Fibroblast of the aortic adventitia (primary cell): ENCODE data around the gene EGR4. TPM values are rescaled to one million over a fixed set of nuclear protein-coding genes. Genes with fewer than 3 reads are reported as not detected.

Experiments
- DNase-seq: peaks from one replicate; pipeline ENCODE4 v3.0.0-alpha.2; 2010; ENCODE audit warnings: low read depth
- H3K4me3 ChIP-seq: 2 replicates; pipeline ENCODE4 v1.5.1; 2011; ENCODE audit warnings: low read depth, mild to moderate bottlenecking, control low read depth, low read length, moderate library complexity
- total RNA-seq: library from RNA; depleted of rRNA; stranded (reverse); fragments of >200 nt; gene quantifications from 2 replicates; pipeline ENCODE4 v1.2.3, GENCODE V29; 2012; ENCODE audit warnings: low replicate concordance
- TF ChIP-seq, protein P1 (sequence below): IDR thresholded peaks from 2 replicates; pipeline ENCODE4 v1.5.1; 2011; ENCODE audit warnings: mild to moderate bottlenecking, low read length, control low read depth, inconsistent platforms; ENCODE audit not compliant: insufficient read depth

EGR4 gene
- total RNA-seq, 1 donor = not detected

DNA sequence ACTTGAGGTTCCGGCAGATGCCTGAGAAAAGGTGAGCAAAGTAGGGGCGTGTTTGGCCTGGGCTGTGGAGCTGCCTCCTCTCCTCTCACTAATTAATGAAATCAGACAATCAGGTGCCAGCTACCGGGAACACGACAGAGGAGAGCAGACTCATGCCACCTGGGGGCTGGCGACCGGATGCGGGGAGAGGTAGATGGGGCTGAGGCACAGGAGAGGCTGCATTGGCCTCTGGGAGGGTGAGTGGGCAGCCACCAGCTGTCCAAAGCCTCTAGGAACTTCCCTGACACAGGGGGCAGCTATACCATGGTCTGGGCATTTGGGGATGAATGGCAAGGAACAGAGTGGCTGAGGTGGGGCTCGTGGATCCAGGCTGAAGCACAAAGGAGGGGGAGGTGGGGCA lies 34.1 kb downstream of the EGR4 start:
- TF ChIP-seq, protein P1, sequence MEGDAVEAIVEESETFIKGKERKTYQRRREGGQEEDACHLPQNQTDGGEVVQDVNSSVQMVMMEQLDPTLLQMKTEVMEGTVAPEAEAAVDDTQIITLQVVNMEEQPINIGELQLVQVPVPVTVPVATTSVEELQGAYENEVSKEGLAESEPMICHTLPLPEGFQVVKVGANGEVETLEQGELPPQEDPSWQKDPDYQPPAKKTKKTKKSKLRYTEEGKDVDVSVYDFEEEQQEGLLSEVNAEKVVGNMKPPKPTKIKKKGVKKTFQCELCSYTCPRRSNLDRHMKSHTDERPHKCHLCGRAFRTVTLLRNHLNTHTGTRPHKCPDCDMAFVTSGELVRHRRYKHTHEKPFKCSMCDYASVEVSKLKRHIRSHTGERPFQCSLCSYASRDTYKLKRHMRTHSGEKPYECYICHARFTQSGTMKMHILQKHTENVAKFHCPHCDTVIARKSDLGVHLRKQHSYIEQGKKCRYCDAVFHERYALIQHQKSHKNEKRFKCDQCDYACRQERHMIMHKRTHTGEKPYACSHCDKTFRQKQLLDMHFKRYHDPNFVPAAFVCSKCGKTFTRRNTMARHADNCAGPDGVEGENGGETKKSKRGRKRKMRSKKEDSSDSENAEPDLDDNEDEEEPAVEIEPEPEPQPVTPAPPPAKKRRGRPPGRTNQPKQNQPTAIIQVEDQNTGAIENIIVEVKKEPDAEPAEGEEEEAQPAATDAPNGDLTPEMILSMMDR = no peak
- no peak for DNase-seq
- H3K4me3 ChIP-seq = no peak overlapping the region

GRCh38 chr2:73258913-73259215 lies 34.5 kb downstream of the EGR4 start:
- TF ChIP-seq, protein P1 = no peak
- DNase-seq = no peak

DNA sequence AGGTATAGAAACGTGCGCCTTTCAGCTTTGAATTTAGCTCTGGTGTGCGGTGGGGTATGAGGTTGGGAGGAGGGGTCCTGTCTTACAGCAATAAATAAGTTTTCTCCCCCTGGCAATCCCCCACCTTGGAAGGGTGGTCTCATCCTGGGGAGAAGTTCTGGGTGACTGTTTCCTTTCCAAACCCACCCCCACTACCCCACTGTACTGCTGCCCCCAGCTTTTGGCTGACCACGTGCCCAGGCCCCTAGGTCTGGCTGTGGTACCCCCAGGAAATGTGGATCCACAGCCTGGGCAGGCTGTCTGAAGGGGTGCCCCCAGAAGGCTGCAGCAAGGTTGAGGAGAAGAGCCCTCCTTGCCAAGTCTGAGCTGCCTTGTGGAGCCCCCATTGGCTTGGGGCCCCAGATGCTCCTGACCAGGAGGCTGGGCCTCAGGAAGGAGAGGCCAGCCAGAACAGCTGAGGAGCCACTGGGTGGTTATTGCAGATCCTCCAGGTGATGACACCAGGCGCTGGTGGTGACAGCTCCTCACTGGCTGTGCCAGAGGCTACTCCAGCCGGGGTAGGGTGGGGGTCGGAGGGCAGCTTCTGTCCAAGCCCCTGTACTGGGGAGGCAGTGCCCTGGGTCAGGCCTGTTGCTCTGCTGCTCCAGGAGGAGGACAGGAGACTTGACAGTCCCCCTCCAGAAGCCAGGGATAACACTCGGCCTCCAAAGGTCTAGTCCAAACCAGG lies 35.0 kb downstream of the EGR4 start:
- H3K4me3 ChIP-seq = no peak overlapping the region
- TF ChIP-seq, protein P1 = no peak
- DNase-seq = no peak

More at GRCh38 chr2:73258913-73259215, 34.5 kb downstream of the EGR4 start:
- H3K4me3 ChIP-seq = no peak overlapping the region

DNA sequence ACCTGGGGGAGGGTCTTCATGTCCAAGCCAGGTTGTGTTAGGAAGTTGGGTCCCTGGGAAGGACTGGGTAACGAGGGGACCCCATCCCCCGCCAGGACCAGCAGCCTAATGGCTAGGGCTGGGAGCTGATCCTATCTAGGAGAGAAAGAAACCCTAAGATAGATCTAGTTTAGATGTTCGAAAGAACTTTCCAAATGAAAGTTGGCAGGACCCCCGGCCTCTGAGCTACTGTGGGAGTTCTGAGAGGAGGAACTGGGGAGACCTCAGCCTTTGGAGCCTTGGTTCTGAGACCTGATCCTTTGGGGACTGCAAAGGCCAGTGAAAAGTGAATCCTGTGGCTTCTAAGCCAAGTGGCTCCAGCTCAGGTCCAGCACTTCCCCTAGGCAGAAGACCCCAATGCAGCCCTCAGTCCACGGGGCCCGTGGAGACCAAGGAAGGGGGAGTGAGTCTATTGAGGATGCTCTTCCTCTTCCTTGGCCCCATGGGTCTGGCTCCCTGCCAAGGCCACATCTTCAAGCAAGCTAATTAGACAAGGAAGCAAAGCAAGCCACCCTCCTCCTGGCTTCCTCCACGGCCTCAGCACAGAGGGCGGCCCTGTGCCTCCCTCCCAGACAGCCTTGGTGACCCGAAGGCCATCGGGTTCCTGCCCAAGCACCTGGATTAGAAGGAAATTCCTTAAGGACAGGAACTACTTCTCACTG lies 35.8 kb downstream of the EGR4 start:
- DNase-seq = no peak
- H3K4me3 ChIP-seq = no peak overlapping the region
- TF ChIP-seq, protein P1 = no peak

- DNase-seq = no peak
These were observed 36.3 kb downstream of the EGR4 start for GRCh38 chr2:73257021-73257420.

GRCh38 chr2:73256618-73256922 lies 36.8 kb downstream of the EGR4 start:
- no peak for DNase-seq
- H3K4me3 ChIP-seq = no peak overlapping the region
- TF ChIP-seq, protein P1 = no peak

More at GRCh38 chr2:73257021-73257420, 36.3 kb downstream of the EGR4 start:
- no peak overlapping the region for H3K4me3 ChIP-seq
- TF ChIP-seq, protein P1 = no peak
